H1 (cell line): ENCODE results near the gene C1QL1.
A peak's percentile ranks its signal among the peaks of the same experiment; 100 is the strongest.

Experiments
- CBX8 ChIP-seq: fragments of 300-800, 300-1000 bp; sonication (generic); IDR thresholded peaks from 2 replicates; pipeline ENCODE4 v1.7.1; 2016; ENCODE audit warnings: low read depth, low read length, borderline replicate concordance
- CTCF ChIP-seq, 3 experiments: IDR thresholded peaks; 1 replicate in 2 of 3; 2 replicates in 1 of 3; pipeline versions ENCODE4 v1.5.1 to v1.6.1; 2011; ENCODE audit warnings: low read length in 3 of 3, mild to moderate bottlenecking in 3 of 3, inconsistent platforms in 2 of 3, low read depth in 1 of 3, moderate library complexity in 1 of 3; ENCODE audit not compliant: insufficient read depth in 1 of 3; ENCODE audit errors: control extremely low read depth in 1 of 3
- KDM1A ChIP-seq: fragments of 200-600, 300-600 bp; sonication (generic); IDR thresholded peaks from 2 replicates; pipeline ENCODE4 v1.7.1; 2016; ENCODE audit warnings: mild to moderate bottlenecking, low read length, borderline replicate concordance
- PHF8 ChIP-seq: fragments of 200-600 bp; sonication (generic); conservative IDR thresholded peaks from 2 replicates; pipeline ENCODE4 v1.7.1; 2012; ENCODE audit warnings: low read depth, mild to moderate bottlenecking, inconsistent platforms, low read length, moderate library complexity
- SAP30 ChIP-seq: fragments of 300-600 bp; sonication (generic); IDR thresholded peaks from 2 replicates; pipeline ENCODE4 v1.7.1; 2012; ENCODE audit warnings: low read length, moderate library complexity, mild to moderate bottlenecking, inconsistent platforms; ENCODE audit not compliant: insufficient read depth, insufficient replicate concordance
- TBP ChIP-seq: IDR thresholded peaks from 2 replicates; pipeline ENCODE4 v1.6.1; 2011; ENCODE audit warnings: low read depth, low read length, improper control_type of control experiment
- TF ChIP-seq, protein P1 (sequence below): IDR thresholded peaks from 2 replicates; pipeline ENCODE4 v1.6.1; 2012; ENCODE audit warnings: inconsistent platforms

DNA sequence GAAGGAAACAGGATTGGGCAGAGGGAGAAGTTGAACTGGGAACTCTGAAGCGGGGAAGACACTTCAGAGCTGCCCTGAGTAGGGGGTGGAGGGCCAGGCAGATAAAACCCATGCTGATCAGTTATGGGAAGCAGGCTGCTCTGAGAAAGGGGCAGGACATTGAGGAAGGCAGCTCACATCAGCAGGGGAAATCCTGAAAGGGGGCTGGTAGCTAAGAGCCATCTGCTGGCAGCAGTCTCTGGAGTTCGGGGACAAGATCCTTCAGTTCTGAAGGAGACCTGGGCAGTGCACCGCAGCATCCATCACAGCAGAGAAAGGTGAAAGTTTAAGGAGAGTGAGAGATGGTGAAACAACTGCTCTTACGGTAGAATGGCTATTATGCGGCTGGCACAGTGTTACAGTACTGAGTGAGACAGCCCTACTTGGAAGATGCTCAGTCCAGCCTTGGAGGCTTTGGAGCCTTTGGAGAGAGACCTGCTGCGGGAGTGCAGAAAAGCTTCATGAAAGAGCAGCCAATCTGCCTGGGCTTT, 15.1 kb downstream of the C1QL1 start:
- TF ChIP-seq, protein P1, sequence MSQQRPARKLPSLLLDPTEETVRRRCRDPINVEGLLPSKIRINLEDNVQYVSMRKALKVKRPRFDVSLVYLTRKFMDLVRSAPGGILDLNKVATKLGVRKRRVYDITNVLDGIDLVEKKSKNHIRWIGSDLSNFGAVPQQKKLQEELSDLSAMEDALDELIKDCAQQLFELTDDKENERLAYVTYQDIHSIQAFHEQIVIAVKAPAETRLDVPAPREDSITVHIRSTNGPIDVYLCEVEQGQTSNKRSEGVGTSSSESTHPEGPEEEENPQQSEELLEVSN = no peak
- TF ChIP-seq KDM1A = no peak
- no peak for TF ChIP-seq CBX8
- TF ChIP-seq PHF8 = no peak
- TF ChIP-seq CTCF (IDR thresholded peaks at IDR 0.05; ENCODE audit: control extremely low read depth in 1 of 3, insufficient read depth in 1 of 3, low read depth in 1 of 3, low read length in 3 of 3) = peak; percentile 8 to 38 (median 31); a peak in 3 of 4 replicates
- no peak for TF ChIP-seq SAP30
- peak; percentile 42; the same call in 1 of the 2 replicates for TF ChIP-seq TBP
